Epithelial cell of esophagus (primary cell): ENCODE data around the gene CLDND2.
A peak's percentile ranks its signal among the peaks of the same experiment; 100 is the strongest.

Experiments used
- DNase-seq: peaks from one replicate; pipeline ENCODE4 v3.0.0; 2010; ENCODE audit warnings: low read depth
- H3K4me3 ChIP-seq: 2 replicates; pipeline ENCODE4 v1.5.1; 2011; ENCODE audit warnings: mild to moderate bottlenecking, low read length, control low read depth
- CTCF ChIP-seq: IDR thresholded peaks from 2 replicates; pipeline ENCODE4 v1.5.1; 2011; ENCODE audit warnings: low read depth, mild to moderate bottlenecking, low read length, control low read depth, inconsistent platforms; ENCODE audit not compliant: insufficient read depth; ENCODE audit errors: missing control alignments

Gene CLDND2

GRCh38 chr19:51327066-51328001, 41.5 kb downstream of the CLDND2 start:
- no peak for TF ChIP-seq CTCF
- H3K4me3 ChIP-seq, result peak overlapping the region; percentile 11
- DNase-seq, result peak; percentile 44

- no peak overlapping the region for H3K4me3 ChIP-seq
- TF ChIP-seq CTCF, result no peak
- no peak for DNase-seq
Observed at GRCh38 chr19:51326216-51327065, 42.4 kb downstream of the CLDND2 start.

- no peak for TF ChIP-seq CTCF
- DNase-seq, result no peak
- H3K4me3 ChIP-seq, result no peak overlapping the region
Observed at GRCh38 chr19:51325161-51325976, 43.4 kb downstream of the CLDND2 start.

GRCh38 chr19:51324167-51324481, 44.7 kb downstream of the CLDND2 start:
- no peak for DNase-seq

GRCh38 chr19:51323481-51324166, 45.2 kb downstream of the CLDND2 start:
- no peak for DNase-seq
- no peak overlapping the region for H3K4me3 ChIP-seq
- no peak for TF ChIP-seq CTCF

More at GRCh38 chr19:51324167-51324481, 44.7 kb downstream of the CLDND2 start:
- TF ChIP-seq CTCF, result no peak
- no peak overlapping the region for H3K4me3 ChIP-seq

- no peak for DNase-seq
- TF ChIP-seq CTCF, result no peak
- no peak overlapping the region for H3K4me3 ChIP-seq
Observed at GRCh38 chr19:51321799-51322198, 47.0 kb downstream of the CLDND2 start.
